Smooth muscle cell of the coronary artery (primary cell): ENCODE data around the gene RANBP1. TPM values are rescaled to one million over a fixed set of nuclear protein-coding genes. Genes with fewer than 3 reads are reported as not detected.

Experiments
- total RNA-seq: library from RNA; depleted of rRNA; stranded (reverse); fragments of >200 nt; gene quantifications from 2 replicates; pipeline ENCODE4 v1.2.3, GENCODE V29; 2014; ENCODE audit warnings: low replicate concordance

RANBP1 gene
- 89.0 and 186 TPM in 2 replicates for total RNA-seq

DNA sequence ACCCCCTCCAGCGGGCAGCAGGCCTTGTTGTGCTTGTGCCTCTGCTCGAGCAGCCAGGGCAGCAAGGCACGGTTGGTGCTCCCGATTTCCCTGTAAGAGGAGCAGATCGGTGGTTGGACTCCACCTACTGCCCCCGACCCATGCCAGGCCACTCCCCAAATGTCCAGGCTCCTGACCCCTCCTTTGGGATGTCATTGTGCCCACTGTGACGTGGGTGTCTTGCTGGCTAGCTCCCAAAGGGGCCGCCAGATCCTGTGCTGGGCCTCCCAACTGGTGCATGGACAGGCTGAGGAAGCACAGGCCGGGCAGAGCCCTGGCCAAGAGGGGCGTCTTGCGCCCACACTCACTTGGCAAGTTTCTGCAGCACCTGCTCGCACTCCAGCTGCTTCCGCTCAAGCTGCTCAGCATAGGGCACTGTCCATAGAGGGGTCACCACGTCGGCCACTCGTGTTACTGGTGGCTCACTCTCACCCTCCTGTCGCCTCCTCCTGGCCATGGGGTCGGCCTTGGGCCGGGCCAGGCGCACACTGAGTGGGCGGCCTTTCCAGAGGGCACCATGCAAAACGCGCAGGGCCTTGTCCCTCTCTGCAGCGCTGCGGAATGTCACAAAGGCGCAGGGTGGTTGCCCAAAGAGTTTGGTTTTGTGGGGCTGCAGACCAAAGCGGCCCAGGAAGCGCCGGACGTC lies at the start of gene RANBP1:
Gene RANBP1, plus strand, starts transcription at position 414 of the 685 bp plus-strand sequence. Its CDS starts 81 bp downstream, at position 495.

DNA sequence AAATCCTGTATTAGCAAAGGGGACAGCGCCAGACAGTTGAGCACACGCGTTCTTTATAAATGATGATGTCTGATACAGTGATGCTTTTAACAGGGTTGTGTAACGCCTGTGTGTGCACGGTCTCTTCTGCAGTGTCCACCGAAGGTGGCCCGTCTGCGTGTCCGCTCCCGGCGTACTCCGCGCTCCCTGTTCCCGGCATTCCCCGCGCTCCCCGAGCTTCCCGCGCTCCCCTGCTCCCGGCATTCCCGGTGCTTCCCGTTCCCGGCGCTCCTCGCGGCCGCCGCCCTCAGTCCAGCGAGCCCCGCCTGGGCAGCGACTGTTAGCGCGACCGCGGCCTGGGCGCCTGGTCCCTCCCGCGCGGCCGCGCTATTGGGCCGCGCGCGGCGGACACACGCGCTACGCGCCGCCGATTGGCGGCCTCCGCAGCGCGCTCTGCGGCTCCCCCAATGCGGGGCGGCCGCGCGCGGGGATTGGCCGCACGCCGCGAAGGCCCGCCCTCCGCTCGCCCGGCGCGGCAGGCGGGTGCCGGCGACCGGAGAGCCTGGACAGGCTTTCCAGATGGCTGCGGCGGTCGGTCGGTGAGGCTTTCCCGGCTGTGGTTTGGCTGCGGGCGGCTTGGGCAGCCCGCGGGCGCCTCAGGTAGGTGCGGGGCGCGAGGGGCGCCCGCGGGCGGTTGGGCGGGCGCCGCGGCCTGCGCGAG lies 36.0 kb upstream of the RANBP1 start, which contains the start of gene DGCR8:
Gene DGCR8, plus strand, starts transcription at position 497 of the 700 bp plus-strand sequence. CDS start 5,723 bp downstream, outside the sequence.

DNA sequence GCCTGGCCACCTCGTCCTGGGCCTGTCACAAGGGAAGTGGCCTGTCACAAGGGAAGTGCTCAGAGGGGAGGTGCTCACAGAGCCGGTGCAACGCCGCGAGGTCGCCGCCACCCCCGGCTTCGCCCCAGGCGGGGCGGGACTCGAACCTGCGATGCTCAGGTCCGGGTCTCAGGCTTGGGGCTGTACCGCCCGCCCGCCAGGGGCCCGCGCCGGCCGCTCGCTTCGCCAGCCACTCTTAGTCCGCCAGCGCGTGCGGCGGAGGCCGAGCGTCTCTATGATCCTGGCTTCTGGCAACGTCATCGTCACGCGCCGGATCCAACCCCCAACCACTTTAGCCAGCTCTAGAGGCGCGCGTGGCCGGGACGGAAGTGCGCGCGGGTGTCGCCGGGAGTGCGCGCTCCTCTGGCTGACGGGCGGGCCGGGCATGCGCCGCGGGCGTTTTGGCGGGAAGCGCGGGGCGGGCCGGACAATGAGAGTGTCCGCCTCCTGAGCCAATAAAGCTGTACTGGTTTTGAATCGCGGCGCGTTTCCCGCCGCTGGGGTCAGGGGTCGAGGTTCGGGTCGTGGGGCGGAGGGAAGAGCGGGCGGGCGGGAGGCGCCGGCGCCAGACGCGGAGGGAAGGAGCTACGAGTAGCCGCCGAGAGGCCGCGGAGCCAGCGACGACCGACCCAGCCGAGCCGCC lies 1.2 kb downstream of the RANBP1 start, which contains the start of gene TRMT2A:
Gene TRMT2A, minus strand, starts transcription at position 276 of the 682 bp plus-strand sequence. CDS start 320 bp downstream, outside the sequence.

DNA sequence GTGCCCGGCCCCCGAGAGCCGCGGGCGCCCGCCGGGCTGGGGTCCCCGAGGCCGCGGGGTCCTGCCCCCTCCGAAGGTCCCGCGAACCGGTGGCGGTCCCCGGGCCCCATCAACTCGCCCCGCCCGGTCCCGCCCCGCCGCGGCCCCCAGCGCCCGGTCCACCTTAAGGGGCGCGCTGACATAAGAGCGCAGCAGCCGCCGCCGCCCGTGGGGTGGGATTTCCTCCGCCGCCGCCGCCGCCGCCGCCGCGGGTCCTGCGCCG lies 15.6 kb downstream of the RANBP1 start, which contains the start of gene ZDHHC8:
Gene ZDHHC8, plus strand, starts transcription at position 208 of the 262 bp plus-strand sequence. CDS start 144 bp downstream, outside the sequence.

DNA sequence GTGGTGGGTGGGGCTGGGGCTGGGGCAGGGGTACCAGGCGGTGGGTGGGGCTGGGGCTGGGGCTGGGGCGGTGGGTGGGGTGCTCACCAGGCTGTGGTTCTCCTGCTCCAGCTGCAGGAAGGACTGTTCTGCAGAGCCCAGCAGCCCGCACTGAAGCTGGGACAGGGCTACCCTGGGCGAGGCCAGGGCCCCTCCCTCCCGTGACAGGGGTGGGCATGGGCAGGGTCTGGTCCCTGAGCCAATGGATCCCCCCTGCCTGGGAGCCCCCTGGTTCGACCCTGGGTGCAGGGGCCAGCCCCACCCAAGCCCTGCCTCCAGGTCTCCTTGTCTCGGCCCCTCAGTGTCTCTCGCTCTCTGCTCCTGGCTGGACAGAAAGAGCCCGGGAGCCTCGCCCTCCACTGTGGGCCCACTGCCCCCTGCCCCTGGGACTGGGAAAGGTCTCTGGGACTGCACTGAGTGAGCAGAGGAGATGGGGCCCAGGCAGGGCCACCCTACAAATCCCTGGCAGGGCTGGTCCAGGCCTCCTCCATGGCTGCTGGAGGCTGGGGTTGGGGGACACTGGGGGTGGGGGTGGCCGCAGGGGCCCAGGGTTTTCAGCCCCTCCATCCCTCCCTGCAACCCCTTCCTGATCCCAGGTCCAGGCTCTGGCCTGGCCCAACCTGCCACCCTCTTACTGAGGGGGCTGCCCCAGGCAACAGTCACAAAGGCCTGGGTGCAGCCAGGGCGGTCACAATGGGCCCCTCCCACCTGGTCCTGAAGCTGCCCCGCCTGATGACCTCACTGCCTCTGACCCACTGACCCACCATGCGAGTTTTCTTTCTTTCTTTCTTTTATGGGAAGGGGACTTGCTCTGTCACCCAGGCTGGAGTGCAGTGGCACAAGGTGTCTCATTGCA lies 34.7 kb downstream of the RANBP1 start, which contains the start of gene CCDC188:
Gene CCDC188, minus strand, starts transcription at position 675 of the 895 bp plus-strand sequence. Its CDS starts 69 bp downstream, at position 606.

Other genes with a start within 250 kb of the RANBP1 start
- gene COMT, start 174.3 kb upstream of the RANBP1 start, total RNA-seq, result 288 and 572 TPM in 2 replicates
- 22.0 and 28.8 TPM in 2 replicates for gene TXNRD2, start 174.3 kb upstream of the RANBP1 start, total RNA-seq
- gene ARVCF, start 99.3 kb upstream of the RANBP1 start, total RNA-seq, result 7.6 and 22.9 TPM in 2 replicates
- gene TANGO2, start 95.0 kb upstream of the RANBP1 start, total RNA-seq, result 50.6 and 65.3 TPM in 2 replicates
- gene DGCR8, start 35.9 kb upstream of the RANBP1 start, total RNA-seq, result 28.3 and 29.3 TPM in 2 replicates
- 45.0 and 45.9 TPM in 2 replicates for gene TRMT2A, start 1.1 kb downstream of the RANBP1 start, total RNA-seq
- gene ZDHHC8, start 15.7 kb downstream of the RANBP1 start, total RNA-seq, result 4.3 and 9.7 TPM in 2 replicates
- not detected in 2 replicates for gene CCDC188, start 35.0 kb downstream of the RANBP1 start, total RNA-seq
- gene RTN4R, start 152.2 kb downstream of the RANBP1 start, total RNA-seq, result 0.23 TPM in 1 of 2 replicates, not detected in the other
- 38.8 and 61.3 TPM in 2 replicates for gene DGCR6L, start 204.0 kb downstream of the RANBP1 start, total RNA-seq